GM12892 (cell line): ENCODE data around the gene NCOA1.

Experiments
- POLR2A ChIP-seq: IDR thresholded peaks from 2 replicates; pipeline ENCODE4 v1.6.1; 2011; ENCODE audit warnings: low read depth, low read length, control low read depth
- POLR2AphosphoS5 ChIP-seq: IDR thresholded peaks from 2 replicates; pipeline ENCODE4 v1.6.1; 2011; ENCODE audit warnings: low read depth, low read length, control low read depth

- TF ChIP-seq POLR2A (no peak), POLR2AphosphoS5 (no peak)
Observed at GRCh38 chr2:24650997-24651642, 160.1 kb downstream of the NCOA1 start.
